HepG2 (cell line): ENCODE results near the gene ZNF367. TPM values are rescaled to one million over a fixed set of nuclear protein-coding genes. Genes with fewer than 3 reads are reported as not detected.
A peak's percentile ranks its signal among the peaks of the same experiment; 100 is the strongest.

Experiments
- ARID2 ChIP-seq: sonication (generic); formaldehyde crosslinking; IDR thresholded peaks from 2 replicates; pipeline ENCODE4 v1.8.1; 2022; ENCODE audit warnings: mild to moderate bottlenecking, missing genetic modification reagents, borderline replicate concordance
- E2F2 ChIP-seq: sonication (generic); formaldehyde crosslinking; IDR thresholded peaks from 2 replicates; pipeline ENCODE4 v1.4.0; 2020; ENCODE audit warnings: missing genetic modification reagents, borderline replicate concordance
- E2F5 ChIP-seq: sonication (generic); formaldehyde crosslinking; conservative IDR thresholded peaks from 2 replicates; pipeline ENCODE4 v1.4.0; 2020; ENCODE audit warnings: missing genetic modification reagents
- EHMT2 ChIP-seq: fragments of 200-600 bp; sonication (generic); IDR thresholded peaks from 2 replicates; pipeline ENCODE4 v1.7.0; 2017; ENCODE audit warnings: antibody characterized with exemption, low read depth, low read length, borderline replicate concordance
- ETV6 ChIP-seq: sonication (generic); formaldehyde crosslinking; conservative IDR thresholded peaks from 2 replicates; pipeline ENCODE4 v1.4.0; 2020; ENCODE audit warnings: missing genetic modification reagents
- HOXA3 ChIP-seq: sonication (generic); formaldehyde crosslinking; IDR thresholded peaks from 2 replicates; pipeline ENCODE4 v1.5.0; 2020; ENCODE audit warnings: missing genetic modification reagents
- HOXA9 ChIP-seq: sonication (generic); formaldehyde crosslinking; IDR thresholded peaks from 2 replicates; pipeline ENCODE4 v1.8.1; 2022; ENCODE audit warnings: missing genetic modification reagents, mild to moderate bottlenecking, moderate library complexity, borderline replicate concordance
- JUN ChIP-seq: sonication (generic); formaldehyde crosslinking; IDR thresholded peaks from 2 replicates; pipeline ENCODE4 v1.4.0; 2020; ENCODE audit warnings: mild to moderate bottlenecking, missing genetic modification reagents
- KDM1A ChIP-seq: IDR thresholded peaks from 2 replicates; pipeline ENCODE4 v1.6.1; 2016; ENCODE audit warnings: missing compliant biosample characterization
- MED13 ChIP-seq: sonication (generic); formaldehyde crosslinking; IDR thresholded peaks from 2 replicates; pipeline ENCODE4 v1.5.0; 2020; ENCODE audit warnings: missing genetic modification reagents
- MEF2D ChIP-seq: sonication (generic); formaldehyde crosslinking; IDR thresholded peaks from 2 replicates; pipeline ENCODE4 v1.5.1; 2020; ENCODE audit warnings: mild to moderate bottlenecking, missing genetic modification reagents
- NR2F2 ChIP-seq: IDR thresholded peaks from 2 replicates; pipeline ENCODE4 v1.6.1; 2012; ENCODE audit warnings: low read depth, inconsistent platforms, borderline replicate concordance
- POLR2G ChIP-seq: fragments of 200-400 bp; formaldehyde crosslinking; IDR thresholded peaks from 2 replicates; pipeline ENCODE4 v1.6.1; 2018; ENCODE audit warnings: mild to moderate bottlenecking, low read depth, low read length, moderate library complexity
- RFXAP ChIP-seq: sonication (generic); formaldehyde crosslinking; IDR thresholded peaks from 2 replicates; pipeline ENCODE4 v1.4.0; 2020; ENCODE audit warnings: missing genetic modification reagents, borderline replicate concordance
- SOX5 ChIP-seq: IDR thresholded peaks from 2 replicates; pipeline ENCODE4 v1.6.1; 2016; ENCODE audit warnings: borderline replicate concordance
- TEAD2 ChIP-seq: sonication (generic); formaldehyde crosslinking; IDR thresholded peaks from 2 replicates; pipeline ENCODE4 v1.9.0; 2021; ENCODE audit warnings: missing genetic modification reagents
- THYN1 ChIP-seq: sonication (generic); formaldehyde crosslinking; IDR thresholded peaks from 2 replicates; pipeline ENCODE4 v1.8.1; 2023; ENCODE audit warnings: low read depth, mild to moderate bottlenecking, moderate library complexity, missing genetic modification reagents, borderline replicate concordance
- U2AF2 ChIP-seq: fragments of 200-400 bp; formaldehyde crosslinking; IDR thresholded peaks from 2 replicates; pipeline ENCODE4 v1.6.1; 2017; ENCODE audit warnings: low read depth, mild to moderate bottlenecking, low read length
- ZBTB42 ChIP-seq: sonication (generic); formaldehyde crosslinking; IDR thresholded peaks from 2 replicates; pipeline ENCODE4 v1.5.0; 2020; ENCODE audit warnings: mild to moderate bottlenecking, missing genetic modification reagents
- ZBTB8A ChIP-seq: sonication (generic); formaldehyde crosslinking; IDR thresholded peaks from 2 replicates; pipeline ENCODE4 v1.4.0; 2020; ENCODE audit warnings: mild to moderate bottlenecking, low read depth, missing genetic modification reagents, borderline replicate concordance
- ZKSCAN5 ChIP-seq: sonication (generic); formaldehyde crosslinking; IDR thresholded peaks from 2 replicates; pipeline ENCODE4 v1.5.1; 2020; ENCODE audit warnings: mild to moderate bottlenecking, missing genetic modification reagents
- ZMYM4 ChIP-seq: sonication (generic); formaldehyde crosslinking; IDR thresholded peaks from 2 replicates; pipeline ENCODE4 v1.8.1; 2023; ENCODE audit warnings: mild to moderate bottlenecking, missing genetic modification reagents
- ZNF136 ChIP-seq: sonication (generic); formaldehyde crosslinking; IDR thresholded peaks from 2 replicates; pipeline ENCODE4 v1.8.1; 2022; ENCODE audit warnings: low read depth, mild to moderate bottlenecking, moderate library complexity, missing genetic modification reagents
- ZNF468 ChIP-seq: sonication (generic); formaldehyde crosslinking; IDR thresholded peaks from 2 replicates; pipeline ENCODE4 v1.8.0; 2022; ENCODE audit warnings: mild to moderate bottlenecking, moderate library complexity, missing genetic modification reagents
- ZNF496 ChIP-seq: sonication (generic); formaldehyde crosslinking; IDR thresholded peaks from 2 replicates; pipeline ENCODE4 v1.8.1; 2023; ENCODE audit warnings: mild to moderate bottlenecking, moderate library complexity, missing genetic modification reagents; ENCODE audit not compliant: insufficient replicate concordance
- ZNF543 ChIP-seq: sonication (generic); formaldehyde crosslinking; IDR thresholded peaks from 2 replicates; pipeline ENCODE4 v1.4.0; 2020; ENCODE audit warnings: mild to moderate bottlenecking, missing genetic modification reagents
- ZNF792 ChIP-seq: IDR thresholded peaks from 2 replicates; pipeline ENCODE4 v1.6.1; 2016
- polyA plus RNA-seq, 8 experiments: library from polyadenylated mRNA; depleted of rRNA in 3 of 8; stranded (reverse) in 7 of 8; unstranded in 1 of 8; fragments of >200 nt; fragmentation: Illumina TruSeq in 4 of 8; extraction: Trizol in 4 of 8; gene quantifications; 2 replicates each; pipeline versions ENCODE4 v1.2.1 to v1.2.3, GENCODE V29; 2011 to 2016; ENCODE audit warnings: low read depth in 4 of 8, missing spikeins in 1 of 8, mixed read lengths in 1 of 8; ENCODE audit not compliant: insufficient read depth in 1 of 8
- total RNA-seq, 5 experiments: library from RNA; depleted of rRNA; stranded (reverse); fragments of >200 nt; fragmentation: Illumina TruSeq; extraction: Trizol; gene quantifications; 2 replicates each; pipeline ENCODE4 v1.2.3, GENCODE V29; 2016; ENCODE audit warnings: low read depth in 1 of 5
- TF ChIP-seq, protein P1 (sequence below): sonication (generic); formaldehyde crosslinking; IDR thresholded peaks from 2 replicates; pipeline ENCODE4 v1.4.0; 2020; ENCODE audit warnings: missing genetic modification reagents, borderline replicate concordance

Gene ZNF367
- total and polyA plus RNA-seq, 2 of the 13 experiments (the other 11 are each of a cell fraction or from before 2014, with no cell fraction given): 2.9 to 7.7 TPM

- TF ChIP-seq, protein P1, sequence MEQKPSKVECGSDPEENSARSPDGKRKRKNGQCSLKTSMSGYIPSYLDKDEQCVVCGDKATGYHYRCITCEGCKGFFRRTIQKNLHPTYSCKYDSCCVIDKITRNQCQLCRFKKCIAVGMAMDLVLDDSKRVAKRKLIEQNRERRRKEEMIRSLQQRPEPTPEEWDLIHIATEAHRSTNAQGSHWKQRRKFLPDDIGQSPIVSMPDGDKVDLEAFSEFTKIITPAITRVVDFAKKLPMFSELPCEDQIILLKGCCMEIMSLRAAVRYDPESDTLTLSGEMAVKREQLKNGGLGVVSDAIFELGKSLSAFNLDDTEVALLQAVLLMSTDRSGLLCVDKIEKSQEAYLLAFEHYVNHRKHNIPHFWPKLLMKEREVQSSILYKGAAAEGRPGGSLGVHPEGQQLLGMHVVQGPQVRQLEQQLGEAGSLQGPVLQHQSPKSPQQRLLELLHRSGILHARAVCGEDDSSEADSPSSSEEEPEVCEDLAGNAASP (CRISPR knock-in tag): no peak
- TF ChIP-seq POLR2G (no peak; the same call in 1 of the 2 replicates), ZMYM4 (CRISPR knock-in tag) (peak; percentile 46; the same call in 1 of the 2 replicates), ZNF468 (CRISPR knock-in tag) (no peak), NR2F2 (no peak), ZNF496 (CRISPR knock-in tag) (no peak), MEF2D (CRISPR knock-in tag) (no peak), ZKSCAN5 (no peak), ARID2 (CRISPR knock-in tag) (no peak), ZNF136 (CRISPR knock-in tag) (peak; percentile 89), ZNF543 (CRISPR knock-in tag) (no peak), RFXAP (CRISPR knock-in tag) (peak; percentile 75; the same call in 1 of the 2 replicates), HOXA3 (peak; percentile 70; the same call in 1 of the 2 replicates), EHMT2 (no peak), E2F2 (CRISPR knock-in tag) (peak; percentile 98; the same call in 1 of the 2 replicates), JUN (CRISPR knock-in tag) (no peak), HOXA9 (CRISPR knock-in tag) (peak; percentile 79; the same call in 1 of the 2 replicates), ZNF792 (no peak), ZBTB42 (CRISPR knock-in tag) (no peak), TEAD2 (CRISPR knock-in tag) (no peak), THYN1 (CRISPR knock-in tag) (no peak), U2AF2 (no peak), MED13 (CRISPR knock-in tag) (no peak; the same call in 1 of the 2 replicates), SOX5 (CRISPR knock-in tag) (no peak), E2F5 (CRISPR knock-in tag) (peak; percentile 98), ETV6 (CRISPR knock-in tag) (no peak), KDM1A (CRISPR knock-in tag) (no peak), ZBTB8A (no peak)
Observed at GRCh38 chr9:96418083-96418919, at the start of gene ZNF367 (continued).
